22Rv1 (cell line): Measurements from ENCODE around the gene IL11.

Experiments used
- ZFX ChIP-seq: fragments of 450-650 bp; IDR thresholded peaks from 2 replicates; pipeline ENCODE4 v1.6.1; 2017; ENCODE audit warnings: antibody characterized with exemption, borderline replicate concordance
- TF ChIP-seq, protein P1 (sequence below): fragments of 450-650 bp; IDR thresholded peaks from 2 replicates; pipeline ENCODE4 v1.5.1; 2017; ENCODE audit warnings: mild to moderate bottlenecking

DNA sequence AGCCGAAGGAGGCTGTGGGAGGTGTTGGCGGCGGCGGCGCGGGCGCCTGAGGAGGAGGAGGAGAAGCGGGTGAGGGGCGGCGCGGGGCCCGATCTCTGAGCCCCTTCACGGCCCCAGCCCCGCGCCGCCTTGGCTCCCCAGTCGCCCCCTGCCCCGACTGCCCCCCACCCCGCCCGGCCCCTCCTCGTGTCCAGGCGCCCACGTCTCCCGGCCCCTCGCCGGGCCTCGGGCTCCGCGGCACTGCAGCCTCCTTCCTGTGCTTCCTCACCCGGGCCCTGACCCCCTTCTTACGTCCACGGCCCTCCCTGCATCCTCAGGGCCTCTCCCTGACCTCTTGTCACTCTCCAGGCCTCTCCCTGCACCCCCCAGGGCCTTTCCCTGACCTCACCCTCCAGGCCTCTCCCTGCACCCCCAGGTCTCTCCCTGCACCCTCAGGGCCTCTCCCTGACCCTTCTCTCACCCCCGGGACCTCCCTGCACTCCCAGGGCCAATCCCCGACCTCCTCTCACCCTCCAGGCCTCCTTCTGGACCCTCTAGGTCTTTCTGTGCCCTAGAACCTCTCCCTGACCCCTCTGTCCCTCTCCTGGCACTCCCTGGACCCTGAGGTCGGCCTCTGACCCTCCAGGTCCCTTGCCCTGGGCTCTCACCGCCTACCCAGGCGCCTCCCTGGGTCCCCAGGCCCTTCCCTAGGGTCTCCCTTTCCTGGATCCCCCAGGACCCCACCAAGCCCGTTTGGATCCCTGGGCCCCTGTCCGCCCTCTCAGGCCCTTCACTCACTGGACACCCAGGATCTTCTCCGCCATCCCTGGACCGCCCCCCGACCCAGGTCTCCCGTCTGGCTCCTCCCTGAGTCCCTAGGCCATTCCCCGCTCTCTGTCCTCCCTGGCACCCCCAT is 30.1 kb downstream of the IL11 start:
- TF ChIP-seq, protein P1, sequence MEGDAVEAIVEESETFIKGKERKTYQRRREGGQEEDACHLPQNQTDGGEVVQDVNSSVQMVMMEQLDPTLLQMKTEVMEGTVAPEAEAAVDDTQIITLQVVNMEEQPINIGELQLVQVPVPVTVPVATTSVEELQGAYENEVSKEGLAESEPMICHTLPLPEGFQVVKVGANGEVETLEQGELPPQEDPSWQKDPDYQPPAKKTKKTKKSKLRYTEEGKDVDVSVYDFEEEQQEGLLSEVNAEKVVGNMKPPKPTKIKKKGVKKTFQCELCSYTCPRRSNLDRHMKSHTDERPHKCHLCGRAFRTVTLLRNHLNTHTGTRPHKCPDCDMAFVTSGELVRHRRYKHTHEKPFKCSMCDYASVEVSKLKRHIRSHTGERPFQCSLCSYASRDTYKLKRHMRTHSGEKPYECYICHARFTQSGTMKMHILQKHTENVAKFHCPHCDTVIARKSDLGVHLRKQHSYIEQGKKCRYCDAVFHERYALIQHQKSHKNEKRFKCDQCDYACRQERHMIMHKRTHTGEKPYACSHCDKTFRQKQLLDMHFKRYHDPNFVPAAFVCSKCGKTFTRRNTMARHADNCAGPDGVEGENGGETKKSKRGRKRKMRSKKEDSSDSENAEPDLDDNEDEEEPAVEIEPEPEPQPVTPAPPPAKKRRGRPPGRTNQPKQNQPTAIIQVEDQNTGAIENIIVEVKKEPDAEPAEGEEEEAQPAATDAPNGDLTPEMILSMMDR = no peak
- TF ChIP-seq ZFX = no peak
